Loucy (cell line): ENCODE measurements around the gene DOK6.

ENCODE experiments used
- H2AFZ ChIP-seq: fragments of 200-600 bp; sonication (generic); 2 replicates; pipeline ENCODE4 v1.6.0; 2016; ENCODE audit warnings: antibody characterized with exemption, mild to moderate bottlenecking, low read length, moderate library complexity
- H3F3A ChIP-seq: fragments of 200-600 bp; 2 replicates; pipeline ENCODE4 v1.6.0; 2016; ENCODE audit warnings: antibody characterized with exemption, low read depth, mild to moderate bottlenecking
- H3K27me3 ChIP-seq: fragments of 200-600 bp; sonication (generic); 2 replicates; pipeline ENCODE4 v1.6.1; 2014; ENCODE audit warnings: low read length, mild to moderate bottlenecking; ENCODE audit not compliant: insufficient read depth, poor library complexity, severe bottlenecking
- H3K36me3 ChIP-seq: fragments of 200-600 bp; sonication (generic); 2 replicates; pipeline ENCODE4 v1.6.1; 2016; ENCODE audit warnings: low read length; ENCODE audit not compliant: insufficient read depth
- H3K4me1 ChIP-seq: fragments of 200-600 bp; sonication (generic); 2 replicates; pipeline ENCODE4 v1.5.1; 2014; ENCODE audit warnings: low read length, mild to moderate bottlenecking; ENCODE audit not compliant: insufficient read depth, poor library complexity, severe bottlenecking
- H3K4me2 ChIP-seq: fragments of 200-600 bp; sonication (generic); 2 replicates; pipeline ENCODE4 v1.6.0; 2014; ENCODE audit warnings: antibody characterized with exemption, low read length, low read depth, mild to moderate bottlenecking; ENCODE audit not compliant: poor library complexity, severe bottlenecking
- H3K4me3 ChIP-seq: fragments of 200-600 bp; sonication (generic); 2 replicates; pipeline ENCODE4 v1.5.1; 2014; ENCODE audit warnings: low read length, mild to moderate bottlenecking, mixed read lengths; ENCODE audit not compliant: poor library complexity, severe bottlenecking
- H3K79me2 ChIP-seq: fragments of 200-600 bp; sonication (generic); 2 replicates; pipeline ENCODE4 v1.6.1; 2014; ENCODE audit warnings: low read length; ENCODE audit not compliant: insufficient read depth
- H3K9ac ChIP-seq: fragments of 200-600 bp; sonication (generic); 2 replicates; pipeline ENCODE4 v1.6.0; 2014; ENCODE audit warnings: mild to moderate bottlenecking, low read depth, low read length, moderate library complexity; ENCODE audit not compliant: poor library complexity, severe bottlenecking
- H3K9me2 ChIP-seq: fragments of 200-600 bp; sonication (generic); replicated peaks from 2 replicates; pipeline ENCODE4 v1.6.1; 2016; ENCODE audit warnings: low read depth, low read length, mixed read lengths
- H3K9me3 ChIP-seq: fragments of 200-600 bp; sonication (generic); 2 replicates; pipeline ENCODE4 v1.6.1; 2014; ENCODE audit warnings: mild to moderate bottlenecking, antibody characterized with exemption, low read length, low read depth; ENCODE audit not compliant: insufficient read depth
- H4K20me1 ChIP-seq: fragments of 200-600 bp; sonication (generic); 2 replicates; pipeline ENCODE4 v1.6.0; 2014; ENCODE audit warnings: antibody characterized with exemption, low read length, mild to moderate bottlenecking; ENCODE audit not compliant: insufficient read depth, poor library complexity, severe bottlenecking
- EZH2phosphoT487 ChIP-seq: fragments of 200-600 bp; IDR thresholded peaks from 2 replicates; pipeline ENCODE4 v1.6.1; 2018; ENCODE audit warnings: antibody characterized with exemption, mild to moderate bottlenecking, moderate library complexity, borderline replicate concordance
- TF ChIP-seq, protein P1 (sequence below): fragments of 200-600 bp; sonication (generic); conservative IDR thresholded peaks from 2 replicates; pipeline ENCODE4 v1.5.1; 2014; ENCODE audit warnings: mild to moderate bottlenecking, antibody characterized with exemption, low read length

Gene DOK6

DNA sequence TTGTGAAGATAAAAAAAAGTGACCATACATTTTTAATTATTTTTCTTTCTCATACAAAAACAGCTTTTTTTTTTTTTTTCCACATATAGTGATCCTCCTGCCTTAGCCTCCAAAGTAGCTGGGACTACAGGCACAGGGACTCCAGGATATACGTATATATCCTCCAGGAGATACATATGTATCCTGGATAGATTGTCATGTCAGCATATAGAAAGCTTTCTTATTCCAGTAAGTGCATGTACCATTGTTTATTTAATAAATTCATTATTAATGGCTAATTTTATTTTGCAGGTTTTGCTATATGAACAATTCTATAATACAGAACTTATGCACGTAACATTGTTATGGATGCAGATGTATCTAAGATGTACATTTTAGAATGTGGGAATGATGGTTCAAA lies 138.7 kb downstream of the DOK6 start:
- H4K20me1 ChIP-seq = no peaks in the 10 kb centered on the region
- no peak overlapping the region for H3K4me2 ChIP-seq
- H3K4me1 ChIP-seq = no peaks in the 10 kb centered on the region
- no peak overlapping the region for H2AFZ ChIP-seq
- no peaks in the 10 kb centered on the region for H3K9me3 ChIP-seq
- H3K9ac ChIP-seq = no peak overlapping the region
- no peaks in the 10 kb centered on the region for H3K79me2 ChIP-seq
- H3K36me3 ChIP-seq = no peaks in the 10 kb centered on the region
- H3F3A ChIP-seq = no peaks in the 10 kb centered on the region
- H3K9me2 ChIP-seq = no peaks in the 10 kb centered on the region
- no peak overlapping the region for H3K4me3 ChIP-seq
- H3K27me3 ChIP-seq = no peaks in the 10 kb centered on the region
- TF ChIP-seq EZH2phosphoT487 = no peak
- TF ChIP-seq, protein P1, sequence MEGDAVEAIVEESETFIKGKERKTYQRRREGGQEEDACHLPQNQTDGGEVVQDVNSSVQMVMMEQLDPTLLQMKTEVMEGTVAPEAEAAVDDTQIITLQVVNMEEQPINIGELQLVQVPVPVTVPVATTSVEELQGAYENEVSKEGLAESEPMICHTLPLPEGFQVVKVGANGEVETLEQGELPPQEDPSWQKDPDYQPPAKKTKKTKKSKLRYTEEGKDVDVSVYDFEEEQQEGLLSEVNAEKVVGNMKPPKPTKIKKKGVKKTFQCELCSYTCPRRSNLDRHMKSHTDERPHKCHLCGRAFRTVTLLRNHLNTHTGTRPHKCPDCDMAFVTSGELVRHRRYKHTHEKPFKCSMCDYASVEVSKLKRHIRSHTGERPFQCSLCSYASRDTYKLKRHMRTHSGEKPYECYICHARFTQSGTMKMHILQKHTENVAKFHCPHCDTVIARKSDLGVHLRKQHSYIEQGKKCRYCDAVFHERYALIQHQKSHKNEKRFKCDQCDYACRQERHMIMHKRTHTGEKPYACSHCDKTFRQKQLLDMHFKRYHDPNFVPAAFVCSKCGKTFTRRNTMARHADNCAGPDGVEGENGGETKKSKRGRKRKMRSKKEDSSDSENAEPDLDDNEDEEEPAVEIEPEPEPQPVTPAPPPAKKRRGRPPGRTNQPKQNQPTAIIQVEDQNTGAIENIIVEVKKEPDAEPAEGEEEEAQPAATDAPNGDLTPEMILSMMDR = no peak

DNA sequence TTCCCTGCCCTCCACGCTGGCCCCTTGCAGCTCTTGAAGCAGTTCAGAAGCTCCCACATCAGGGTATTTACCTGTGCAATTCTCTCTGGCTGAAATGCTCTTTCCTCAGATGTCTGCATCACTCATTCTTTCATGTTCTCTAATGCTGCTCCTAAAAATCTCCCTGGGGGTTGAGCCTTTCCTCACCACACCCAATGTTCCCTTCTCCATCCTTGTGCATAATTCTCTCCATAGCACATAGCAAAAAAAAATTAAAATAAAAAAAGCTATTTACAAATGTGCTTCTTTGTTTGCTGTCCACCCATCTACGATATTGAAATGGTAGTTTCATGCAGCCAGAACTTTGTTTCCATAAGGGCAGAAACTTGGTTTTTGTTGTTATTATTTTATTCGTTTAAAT lies 155.5 kb downstream of the DOK6 start:
- no peak overlapping the region for H2AFZ ChIP-seq
- H3K27me3 ChIP-seq = no peaks in the 10 kb centered on the region
- TF ChIP-seq EZH2phosphoT487 = no peak
- TF ChIP-seq, protein P1 = no peak
- no peaks in the 10 kb centered on the region for H4K20me1 ChIP-seq
- no peaks in the 10 kb centered on the region for H3K4me1 ChIP-seq
- no peaks in the 10 kb centered on the region for H3K79me2 ChIP-seq
- H3K9ac ChIP-seq = no peak overlapping the region
- H3K9me3 ChIP-seq = no peaks in the 10 kb centered on the region
- H3K4me2 ChIP-seq = no peak overlapping the region
- no peaks in the 10 kb centered on the region for H3K36me3 ChIP-seq
- H3F3A ChIP-seq = no peaks in the 10 kb centered on the region
- no peak overlapping the region for H3K4me3 ChIP-seq
- H3K9me2 ChIP-seq = no peaks in the 10 kb centered on the region

DNA sequence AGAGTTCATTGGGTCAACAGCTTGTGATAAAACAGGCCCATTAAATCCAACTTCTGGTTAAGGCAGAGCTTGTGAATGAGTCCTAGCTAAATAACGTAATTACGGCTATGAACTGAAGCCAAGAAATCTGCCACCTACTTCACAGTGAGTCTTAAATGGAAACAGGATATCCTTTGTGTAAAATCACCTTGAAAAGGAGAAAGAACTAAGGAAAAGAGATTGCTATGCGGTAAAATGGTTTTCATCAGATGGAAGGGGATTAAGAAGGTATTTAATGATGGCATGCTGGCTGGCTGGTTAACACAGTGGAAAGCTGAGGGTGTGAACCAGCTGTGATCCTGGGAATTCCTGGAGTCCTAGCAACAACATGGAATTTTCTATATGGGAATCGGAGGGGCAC lies 156.6 kb downstream of the DOK6 start:
- H3K4me3 ChIP-seq = no peak overlapping the region
- no peaks in the 10 kb centered on the region for H3K9me2 ChIP-seq
- no peak overlapping the region for H3K9ac ChIP-seq
- H3K4me2 ChIP-seq = no peak overlapping the region
- no peaks in the 10 kb centered on the region for H3K36me3 ChIP-seq
- H3K9me3 ChIP-seq = no peaks in the 10 kb centered on the region
- H3K79me2 ChIP-seq = no peaks in the 10 kb centered on the region
- H3K4me1 ChIP-seq = no peaks in the 10 kb centered on the region
- TF ChIP-seq EZH2phosphoT487 = no peak
- TF ChIP-seq, protein P1 = no peak
- no peaks in the 10 kb centered on the region for H3K27me3 ChIP-seq
- no peaks in the 10 kb centered on the region for H4K20me1 ChIP-seq
- no peaks in the 10 kb centered on the region for H3F3A ChIP-seq
- H2AFZ ChIP-seq = no peak overlapping the region
